Heart right ventricle (tissue), 16 donors: ENCODE results near the gene SOWAHA. TPM values are rescaled to one million over a fixed set of nuclear protein-coding genes. Genes with fewer than 3 reads are reported as not detected.
A peak's percentile ranks its signal among the peaks of the same experiment; 100 is the strongest.

Experiments
- ATAC-seq, 8 donors: fragments of 200-7000 bp; cut with Tn5 transposase; one replicate each; pipeline ENCODE4 v1.9.1; 2020; ENCODE audit warnings: mild to moderate bottlenecking in 8 of 8, moderate library complexity in 8 of 8, moderate number of reproducible peaks in 1 of 8
- DNase-seq, 2 donors: peaks; one replicate each; pipeline ENCODE4 v3.0.0-alpha.2; 2020
- H3K27ac ChIP-seq, 10 donors: fragments of 200-600 bp; sonication (generic) in 2 of 10; one replicate each; pipeline versions ENCODE4 v1.5.0 to v1.8.0; 2020 to 2022; ENCODE audit warnings: mild to moderate bottlenecking in 3 of 10
- H3K27me3 ChIP-seq, 7 donors: fragments of 200-600 bp; one replicate each; pipeline ENCODE4 v1.8.0; 2021 to 2022; ENCODE audit warnings: mild to moderate bottlenecking in 2 of 7
- H3K36me3 ChIP-seq, 9 donors: fragments of 200-600 bp; sonication (generic) in 1 of 9; one replicate each; pipeline versions ENCODE4 v1.5.0 to v1.8.0; 2020 to 2022; ENCODE audit warnings: mild to moderate bottlenecking in 2 of 9
- H3K4me1 ChIP-seq, 9 donors: fragments of 200-600 bp; sonication (generic) in 1 of 9; one replicate each; pipeline versions ENCODE4 v1.5.0 to v1.8.0; 2020 to 2022; ENCODE audit warnings: mild to moderate bottlenecking in 4 of 9
- H3K4me3 ChIP-seq, 10 donors: fragments of 200-600 bp; sonication (generic) in 2 of 10; one replicate each; pipeline versions ENCODE4 v1.5.0 to v1.8.0; 2020 to 2022; ENCODE audit warnings: mild to moderate bottlenecking in 7 of 10, moderate library complexity in 2 of 10
- H3K9me3 ChIP-seq, 11 donors: fragments of 200-600 bp in 10 of 11; sonication (generic) in 2 of 11; one replicate each; pipeline versions ENCODE4 v1.5.0 to v1.8.0; 2013 to 2022; ENCODE audit warnings: mild to moderate bottlenecking in 2 of 11, control low read depth in 1 of 11, moderate library complexity in 1 of 11
- CTCF ChIP-seq, 9 donors: fragments of 200-600 bp; sonication (generic) in 2 of 9; IDR thresholded peaks; one replicate each; pipeline versions ENCODE4 v1.5.0 to v1.8.0; 2021 to 2022; ENCODE audit warnings: antibody characterized with exemption in 9 of 9, mild to moderate bottlenecking in 5 of 9, moderate library complexity in 1 of 9
- WGBS, 2 donors: extraction: QIAGEN DNeasy Blood & Tissue Kit; methylation state at CpG; one replicate each; pipeline ENCODE4 v1.1.7; 2013; ENCODE audit warnings: inconsistent platforms in 1 of 2; 5-methylcytosine and 5-hydroxymethylcytosine counted together
- intact Hi-C, 10 donors: fragments of 100-400 bp; cut with DNase I; formaldehyde crosslinking; loops; one replicate each; pipeline versions ENCODE4 v1.11.1 to v1.14.2; 2022
- polyA plus RNA-seq, 2 donors: library from polyadenylated mRNA; stranded (reverse); fragments of 200-250 nt; gene quantifications; one replicate each; pipeline ENCODE4 v1.2.3, GENCODE V29; 2013
- total RNA-seq, 10 donors: library from RNA; stranded (reverse); fragmentation: NEBNext Ultra II Directional in 3 of 10; extraction: Animal tissue kit (Norgen Biotek cat#: 25700) in 3 of 10; gene quantifications; one replicate each; pipeline versions ENCODE4 v1.2.1 to v1.2.4, GENCODE V29; 2021 to 2023
- donor health status: Arrhythmogenic right ventricular cardiomyopathy.
- donor health status: ischemic (EF 13 %, LVEDD 7.1; RV severe dilation, severe dysfunction).
- donor health status: healthy with polysubstance abuse.
- donor health status: DM: no; HTN: yes; CAD: no.
- donor health status: DM: no; HTN: no; CAD: no.
- donor health status: ischemic (EF 25% LVEDD 6.9; RV normal size, moderate dysfunction).
- donor health status: ischemic (EF 25% LVEDD 5.7; RV mildly dilated, moderate dysfunction).
- donor health status: healthy.
- donor health status: DM: yes; HTN: yes; CAD: no.
- donor health status: Ischemic cardiomyopathy.
- donor health status: ischemic (EF 35%, LVEDD 5.7; RV mildly dilated, moderate dysfunction).
- donor health status: nonischemic (EF 11% LVEDD 7.7; RV severe dilation, severe dysfunction).
- donor health status: DM: yes; HTN: yes; CAD: no.
- donor health status: PGD.
- donor health status: ischemic (EF 29% LVEDD 5.4; RV normal size, mild dysfunction).
- donor health status: nonischemic (EF 23%, LVEDD 6.1; RV moderate dilation, normal function).

The SOWAHA gene
- total and polyA plus RNA-seq, 12 donors: 0.07 to 0.19 (median 0.13) TPM; not detected in 7

DNA sequence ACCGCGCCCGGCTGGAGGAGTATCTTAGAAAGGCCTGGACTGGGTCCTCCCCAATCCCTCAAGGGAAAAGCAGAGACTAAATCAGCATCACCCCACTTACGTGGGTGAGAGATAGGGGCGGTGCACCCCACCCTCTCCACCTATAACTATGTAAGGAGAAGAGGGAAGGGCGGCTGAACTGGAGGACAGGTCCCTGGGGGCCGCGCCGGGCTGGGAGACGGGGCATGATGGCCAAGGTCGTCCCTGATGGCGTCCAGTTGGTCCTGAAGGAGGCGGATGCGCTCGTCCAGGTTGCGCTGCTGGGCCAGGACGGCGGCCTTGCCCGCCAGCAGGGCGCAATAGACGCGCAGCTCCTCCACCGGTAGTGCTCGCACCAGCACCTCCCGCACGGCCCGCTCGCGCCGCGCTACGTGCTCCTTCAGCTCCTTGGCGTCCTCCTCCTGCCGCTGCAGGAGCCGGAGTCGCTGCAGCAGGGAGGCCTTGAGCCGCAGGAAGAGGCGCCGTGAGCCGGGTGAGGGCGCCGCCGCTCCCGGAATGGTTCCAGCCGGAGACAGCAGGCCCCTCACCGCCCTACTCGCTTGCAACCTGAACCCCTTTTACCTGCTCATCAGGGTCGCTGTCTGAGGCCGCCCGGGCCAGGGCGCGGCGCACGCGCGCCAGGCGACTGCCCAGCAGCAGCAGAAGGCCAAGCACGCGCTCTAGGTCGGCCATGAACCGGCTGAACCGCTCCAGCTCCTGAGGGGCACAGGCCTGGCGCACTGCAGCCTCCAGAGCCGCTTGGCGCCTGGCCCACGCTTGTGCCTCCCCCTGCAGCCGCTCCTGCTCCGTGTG, 9.8 kb downstream of the SOWAHA start:
- H3K4me1 ChIP-seq: peaks cover 0 to 32% (median 19%) of the 10 kb centered on the region in 9 donors
- H3K36me3 ChIP-seq: peaks cover 0 to 21% (median 0%) of the 10 kb centered on the region in 9 donors
- DNase-seq (peak in 1 of 2 donors; percentile 21), ATAC-seq (peak in 7 of 8 donors; percentile 4 to 48 (median 19))
- intact Hi-C loops: loop anchor here in 9 of 10 donors (5.0 to 10.0 kb wide), 9 partner anchors 66 to 448 kb away; partner anchors contain the start of genes CCNI2 (in 2 of the 9) and KIF3A (in 1 of the 9)
- no peaks in the 10 kb centered on the region for H3K9me3 ChIP-seq
- 33 to 43% methylated on average over 61 to 68 of the region's 68 CpGs for WGBS, 2 donors
- TF ChIP-seq CTCF (IDR thresholded peaks at IDR 0.05): peak in 1 of 9 donors; percentile 20
- peaks cover 0 to 68% (median 3%) of the 10 kb centered on the region in 7 donors for H3K27me3 ChIP-seq
- peak overlapping the region in 7 of 10 donors; percentile 10 to 37 (median 33) for H3K4me3 ChIP-seq
- no peak overlapping the region for H3K27ac ChIP-seq

- Histone ChIP-seq H3K27me3 (peaks cover 0 to 73% (median 3%) of the 10 kb centered on the region in 7 donors), H3K4me3 (peak overlapping the region in 5 of 10 donors; percentile 27 to 37 (median 34)), H3K4me1 (peaks cover 0 to 32% (median 19%) of the 10 kb centered on the region in 9 donors), H3K36me3 (peaks cover 0 to 21% (median 0%) of the 10 kb centered on the region in 9 donors), H3K9me3 (no peaks in the 10 kb centered on the region), H3K27ac (no peak overlapping the region)
- 86 to 87% methylated on average over 7 of the region's 7 CpGs for WGBS, 2 donors
- no peak for TF ChIP-seq CTCF (IDR thresholded peaks at IDR 0.05)
- intact Hi-C loops: loop anchor here in 9 of 10 donors (5.0 to 10.0 kb wide), 9 partner anchors 66 to 449 kb away; partner anchors contain the start of genes CCNI2 (in 2 of the 9) and KIF3A (in 1 of the 9)
- peak in 4 of 8 donors; percentile 2 to 32 (median 16) for ATAC-seq
- peak in 1 of 2 donors; percentile 25 for DNase-seq
Observed at GRCh38 chr5:132823481-132824050, 10.5 kb downstream of the SOWAHA start.

DNA sequence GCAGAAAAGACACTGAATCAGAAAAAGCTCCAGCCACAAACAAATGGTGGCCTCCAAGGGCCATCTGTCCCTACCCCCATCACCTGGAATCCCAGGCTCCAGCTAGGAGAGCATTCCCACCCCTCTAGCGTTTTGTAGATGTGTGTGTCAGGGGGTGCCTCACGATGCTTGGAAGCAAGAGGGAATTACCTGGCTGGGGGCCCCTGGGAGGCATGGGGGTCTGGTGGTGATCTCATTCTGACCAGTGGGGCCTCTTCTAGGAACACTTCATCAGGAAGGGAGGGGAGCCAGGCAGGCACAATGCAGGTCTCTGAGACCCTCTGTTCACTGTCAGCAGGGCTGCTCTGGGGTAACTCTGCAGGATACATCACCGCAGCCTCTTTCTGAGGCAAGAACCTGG, 11.3 kb downstream of the SOWAHA start:
- H3K4me1 ChIP-seq: peaks cover 0 to 35% (median 23%) of the 10 kb centered on the region in 9 donors

More for the DNA sequence above, 11.3 kb downstream of the SOWAHA start:
- TF ChIP-seq CTCF (IDR thresholded peaks at IDR 0.05): no peak
- Histone ChIP-seq H3K4me3 (no peak overlapping the region), H3K27me3 (peaks cover 0 to 72% (median 3%) of the 10 kb centered on the region in 7 donors), H3K27ac (no peak overlapping the region), H3K9me3 (no peaks in the 10 kb centered on the region), H3K36me3 (peaks cover 0 to 21% (median 0%) of the 10 kb centered on the region in 9 donors)
- WGBS, 2 donors: 92 to 94% methylated on average over 3 of the region's 3 CpGs
- intact Hi-C loops: loop anchor here in 9 of 10 donors (5.0 to 10.0 kb wide), 9 partner anchors 67 to 450 kb away; partner anchors contain the start of genes CCNI2 (in 2 of the 9) and KIF3A (in 1 of the 9)
- ATAC-seq (no peak), DNase-seq (no peak)
